NCI-H2171 treated with DMSO at 0.1 percent for 48 hours (cell line): ENCODE data around the gene SDK1.
A peak's percentile ranks its signal among the peaks of the same experiment; 100 is the strongest.

Experiments
- DNase-seq: peaks from one replicate; lab custom pipeline; 2025; lab: John Stamatoyannopoulos, UW

The SDK1 gene

DNA sequence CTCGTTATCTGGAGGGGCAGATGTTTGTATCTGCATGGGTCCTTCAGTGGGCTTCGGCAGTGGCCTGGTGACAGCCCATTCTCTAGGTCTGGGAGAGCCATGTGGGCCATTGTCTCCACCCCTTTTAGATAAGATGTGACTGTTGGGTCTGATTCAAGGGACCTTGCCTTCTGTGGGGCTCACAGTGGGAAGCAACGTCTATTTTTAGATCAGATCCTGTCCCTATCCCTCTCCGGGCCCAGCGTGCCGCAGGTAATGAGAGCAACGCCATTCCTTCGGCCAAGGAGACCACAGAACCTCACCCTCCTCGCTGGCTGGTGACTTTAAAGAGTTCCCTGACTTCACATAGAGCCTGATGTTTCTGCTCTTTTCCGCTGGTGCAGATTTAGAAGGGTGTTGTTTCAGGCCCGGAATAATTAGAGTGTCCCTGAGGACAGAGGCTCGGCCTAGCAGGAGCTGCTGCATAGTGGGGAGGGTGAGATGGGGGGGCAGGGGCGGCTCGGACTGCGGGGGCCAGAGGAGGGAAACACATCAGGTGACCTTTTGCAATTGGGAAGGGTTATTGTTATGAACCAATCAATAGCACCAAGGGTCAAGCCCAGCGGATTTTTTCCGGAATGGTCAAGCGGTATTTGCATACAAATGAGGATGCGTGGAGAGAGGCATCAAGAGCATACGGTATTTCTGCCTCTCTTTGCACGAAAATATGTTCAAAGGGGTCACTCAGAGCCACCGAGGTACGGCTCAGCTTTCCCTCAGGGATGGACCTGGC is 878.0 kb downstream of the SDK1 start:
- DNase-seq = no peak

DNA sequence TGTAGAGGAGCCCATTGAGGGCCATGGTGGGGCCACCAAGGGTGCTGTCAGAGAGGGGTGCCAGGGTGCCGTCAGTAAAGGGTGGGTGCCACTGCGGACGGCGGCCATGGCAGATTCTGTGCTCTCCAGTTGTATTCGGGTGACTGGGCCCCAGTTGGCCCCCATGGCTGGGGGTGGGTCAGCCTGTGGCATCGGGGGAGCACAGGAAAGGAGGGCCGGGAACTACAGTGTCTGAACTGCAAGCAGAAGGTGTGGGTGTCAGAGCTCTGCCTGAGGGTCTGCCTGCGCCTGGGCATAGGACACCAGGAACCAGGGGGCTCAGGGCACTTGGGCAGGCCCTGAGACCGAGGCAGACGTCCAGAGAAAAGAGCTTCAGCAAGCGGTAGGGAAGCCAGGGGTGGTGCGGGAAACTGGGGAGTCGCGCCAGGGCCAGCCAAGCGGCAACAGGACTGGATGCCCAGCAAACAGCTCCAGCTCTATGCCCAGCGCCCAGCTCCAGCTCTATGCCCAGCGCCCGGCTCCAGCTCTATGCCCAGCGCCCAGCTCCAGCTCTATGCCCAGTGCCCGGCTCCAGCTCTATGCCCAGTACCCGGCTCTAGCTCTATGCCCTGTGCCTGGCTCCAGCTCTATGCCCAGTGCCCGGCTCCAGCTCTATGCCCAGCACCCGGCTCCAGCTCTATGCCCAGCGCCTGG is 878.8 kb downstream of the SDK1 start:
- no peak for DNase-seq

DNA sequence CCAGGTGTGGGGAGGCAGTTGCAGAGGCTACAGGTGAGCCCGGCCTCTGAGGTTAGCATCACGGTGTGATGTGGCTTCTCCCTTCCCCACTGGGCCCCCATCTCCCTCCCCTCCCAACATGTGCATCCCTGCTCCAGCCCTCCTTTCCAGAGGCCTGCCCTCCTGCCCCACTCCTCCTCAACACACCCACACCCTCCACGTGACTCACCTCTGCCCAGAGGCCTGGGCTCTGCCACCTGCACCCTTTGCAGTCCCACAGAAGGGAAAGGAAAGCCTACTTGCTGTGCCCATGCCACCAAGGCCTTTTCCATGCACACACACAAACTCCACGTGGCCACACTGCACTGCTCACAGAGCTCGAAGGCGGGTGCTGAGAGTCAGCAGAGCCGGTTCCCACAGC is 880.4 kb downstream of the SDK1 start:
- no peak for DNase-seq

DNA sequence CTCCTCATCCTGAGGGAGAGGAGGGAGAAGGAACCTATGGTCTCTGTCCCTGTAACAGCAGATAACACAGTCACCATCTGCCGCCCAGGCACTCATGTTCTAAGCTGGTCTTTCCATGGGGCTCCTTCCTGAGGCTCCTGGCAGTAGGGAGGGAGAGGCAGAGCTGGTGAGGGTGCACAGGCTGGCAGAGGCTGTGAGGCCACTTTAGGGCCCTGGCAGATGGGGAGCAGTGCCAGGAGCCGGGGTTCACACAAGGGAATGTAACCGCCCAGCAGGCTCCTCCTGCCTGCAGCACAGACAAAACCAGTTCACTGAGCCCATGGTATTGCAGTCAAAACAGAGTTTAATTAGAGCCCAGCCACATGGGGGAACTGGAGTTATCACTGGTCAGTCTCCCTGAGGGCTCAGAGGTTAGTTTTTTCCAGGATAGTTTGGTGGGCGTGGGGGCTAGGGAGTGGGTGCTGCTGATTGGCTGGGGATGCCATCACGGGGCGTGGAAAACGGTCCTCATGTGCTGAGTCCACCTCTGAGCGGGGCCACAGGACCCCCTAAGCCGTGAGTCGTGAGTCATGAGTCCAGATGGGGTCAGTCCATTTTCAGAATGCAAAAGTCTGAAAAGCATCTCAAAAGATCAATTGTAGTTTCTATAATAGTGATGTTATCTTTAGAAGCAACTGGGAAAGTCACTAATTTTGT is 881.7 kb downstream of the SDK1 start:
- DNase-seq = peak; percentile 45

DNA sequence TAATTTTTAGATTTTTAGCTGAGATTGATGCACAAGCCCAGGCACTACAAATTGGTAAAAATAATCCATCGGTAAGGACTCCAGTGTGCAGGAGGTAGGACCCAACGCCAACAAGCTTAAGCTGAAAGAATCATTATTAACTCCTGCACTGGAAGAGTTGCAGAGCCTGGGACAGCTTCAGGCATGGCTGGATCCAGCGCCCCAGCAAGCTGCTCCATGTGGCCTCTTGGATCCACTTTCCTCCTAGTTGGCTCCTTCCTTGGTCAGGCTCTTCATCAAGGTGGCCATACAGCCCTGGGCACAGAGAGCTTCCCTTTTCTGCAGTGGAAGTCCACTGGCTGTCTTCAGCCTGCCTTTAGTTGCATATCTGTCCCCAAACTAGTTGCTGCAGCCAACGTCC is 883.6 kb downstream of the SDK1 start:
- no peak for DNase-seq

- no peak for DNase-seq
These were observed 884.1 kb downstream of the SDK1 start for GRCh38 chr7:4185136-4185535.

DNA sequence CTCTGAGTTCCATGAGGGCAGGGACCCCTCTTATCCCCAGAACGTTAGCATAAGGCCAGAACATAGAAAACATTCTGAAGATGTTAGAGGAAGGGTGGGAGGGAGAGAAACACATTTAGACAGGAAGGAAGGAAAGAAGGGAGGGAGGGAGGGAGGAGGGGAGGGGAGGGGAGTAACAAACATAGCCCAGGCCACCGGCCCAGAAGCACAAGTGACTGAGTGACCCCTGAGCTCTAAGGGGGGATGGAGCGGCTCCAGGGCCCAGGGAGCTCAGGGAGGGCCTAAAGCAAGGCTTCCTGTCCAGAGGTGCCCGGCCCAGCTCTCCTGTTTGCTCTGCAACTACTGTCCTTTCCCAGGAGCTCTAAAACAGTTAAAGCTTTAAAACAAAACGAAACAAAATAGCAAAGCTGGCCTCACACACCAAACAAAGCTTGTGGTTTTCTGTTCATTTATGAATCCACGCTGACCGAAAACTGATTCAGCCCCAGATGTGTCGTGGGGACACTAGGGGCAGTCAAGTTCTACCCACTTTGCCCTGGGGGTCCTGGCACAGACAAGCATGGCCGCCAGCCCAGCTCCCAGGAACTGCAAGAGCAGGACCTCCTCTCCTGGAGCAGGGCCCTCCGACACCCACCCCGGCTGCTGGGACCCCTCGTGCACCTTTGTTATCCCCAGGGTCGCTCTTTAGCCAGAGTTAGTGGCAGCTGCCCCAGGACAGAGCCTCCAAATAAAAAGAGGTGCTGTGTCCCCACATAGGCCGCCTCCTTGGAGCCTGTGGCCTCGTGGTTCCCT is 884.9 kb downstream of the SDK1 start:
- DNase-seq = no peak

DNA sequence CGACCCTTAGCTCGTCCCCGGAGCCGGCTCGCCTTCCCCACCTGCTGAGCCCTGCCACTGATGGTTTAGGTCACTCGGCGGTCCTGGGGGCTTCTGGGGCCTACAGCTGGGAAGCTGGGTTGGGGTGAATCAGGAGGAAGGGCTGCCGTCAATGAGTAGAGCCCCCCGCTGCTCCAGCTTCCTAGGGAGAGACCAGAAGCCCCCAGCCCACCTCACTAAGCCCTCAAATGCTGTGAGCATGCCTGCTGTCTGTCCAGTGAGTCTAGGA is 885.4 kb downstream of the SDK1 start:
- DNase-seq = no peak

DNA sequence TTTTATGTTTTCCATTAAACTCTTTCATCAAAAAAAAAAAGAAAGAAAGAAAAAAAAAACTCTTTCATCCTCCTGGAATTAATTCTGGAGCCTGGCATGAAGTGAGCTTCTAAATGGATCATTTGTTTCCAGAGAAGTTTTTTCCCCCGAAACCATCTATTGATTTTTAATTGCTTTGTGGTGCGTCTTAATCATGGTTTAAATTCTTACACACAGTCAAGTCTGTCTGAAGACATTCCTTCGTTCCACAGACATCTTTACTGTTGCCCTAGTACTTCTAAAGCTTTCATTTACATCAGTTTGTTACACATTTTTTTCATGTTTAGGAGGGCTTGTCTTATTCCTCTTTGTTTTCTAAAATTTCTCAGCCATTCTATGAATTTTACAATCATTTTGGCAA is 887.6 kb downstream of the SDK1 start:
- DNase-seq = no peak

DNA sequence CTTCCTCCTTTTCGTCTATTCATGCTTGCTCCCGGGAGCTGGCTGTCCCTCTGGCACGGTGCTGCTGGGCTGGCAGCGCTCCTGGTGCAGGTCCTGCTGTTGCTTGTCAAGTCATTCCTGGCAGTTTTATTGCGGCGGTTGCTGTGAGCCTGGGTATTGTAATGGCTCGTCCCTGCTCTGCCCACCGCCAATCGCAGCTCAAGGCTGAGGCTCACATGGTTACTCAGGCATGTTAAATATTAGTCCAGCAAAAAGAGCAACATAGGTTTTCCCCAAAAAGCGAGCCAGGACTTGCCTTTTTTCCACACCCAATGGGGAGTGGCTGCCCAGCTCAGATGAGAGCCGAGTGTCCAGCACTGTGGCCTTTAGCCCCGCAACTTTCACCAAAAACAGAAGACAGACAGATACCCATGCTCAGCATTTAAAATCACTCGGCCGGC is 888.1 kb downstream of the SDK1 start:
- DNase-seq = peak; percentile 65

DNA sequence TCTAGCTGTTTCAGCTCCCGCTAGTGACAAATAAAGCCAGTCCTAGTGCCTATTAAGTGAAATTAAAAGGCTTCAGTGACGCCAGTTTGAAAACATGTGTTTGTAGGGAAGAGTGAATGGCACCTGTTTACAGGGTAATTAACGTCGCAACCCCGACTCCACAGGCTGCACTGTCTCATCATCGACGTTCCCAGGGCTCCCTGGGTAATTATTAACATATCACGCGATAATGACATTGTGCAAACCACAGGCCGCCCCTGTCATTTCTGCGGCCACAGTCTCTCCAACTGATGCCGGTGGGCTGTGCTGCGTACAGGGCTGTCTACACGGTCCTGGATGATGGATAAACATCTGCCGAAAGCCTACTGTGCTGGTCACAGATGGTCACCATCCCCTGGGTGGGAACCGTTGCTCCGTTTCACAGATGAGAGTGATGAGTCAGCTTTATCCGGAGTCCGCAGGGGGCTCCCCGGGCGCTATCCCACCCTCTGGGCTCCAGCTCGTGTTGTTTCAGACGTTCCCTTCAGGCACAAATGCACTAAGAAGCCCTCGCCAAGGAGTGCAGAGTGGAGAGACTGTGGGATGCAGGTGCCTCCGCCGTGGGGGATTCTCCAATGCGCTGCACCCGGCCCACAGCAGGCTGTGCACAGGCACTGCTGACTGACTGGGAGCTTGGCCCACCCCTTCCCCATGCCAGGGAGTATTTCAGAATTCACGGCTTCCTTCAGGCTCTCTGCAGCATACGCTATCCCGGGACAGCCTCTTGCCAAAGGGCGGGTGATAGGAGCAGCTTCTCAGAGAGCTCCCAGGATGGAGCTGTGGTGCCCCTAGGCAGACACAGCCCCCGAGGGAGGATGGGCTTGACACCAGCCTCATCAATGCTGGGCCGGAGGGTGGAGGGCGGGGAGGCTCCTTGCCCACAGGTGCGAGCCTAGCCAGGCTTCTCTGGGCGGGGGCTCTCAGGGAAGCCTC is 889.2 kb downstream of the SDK1 start:
- peak; percentile 60 for DNase-seq

GRCh38 chr7:4191046-4191445 is 890.0 kb downstream of the SDK1 start:
- DNase-seq = no peak

GRCh38 chr7:4191525-4191924 is 890.5 kb downstream of the SDK1 start:
- no peak for DNase-seq

GRCh38 chr7:4195660-4196059 is 894.6 kb downstream of the SDK1 start:
- DNase-seq = no peak

GRCh38 chr7:4196121-4196819 is 895.2 kb downstream of the SDK1 start:
- DNase-seq = no peak

DNA sequence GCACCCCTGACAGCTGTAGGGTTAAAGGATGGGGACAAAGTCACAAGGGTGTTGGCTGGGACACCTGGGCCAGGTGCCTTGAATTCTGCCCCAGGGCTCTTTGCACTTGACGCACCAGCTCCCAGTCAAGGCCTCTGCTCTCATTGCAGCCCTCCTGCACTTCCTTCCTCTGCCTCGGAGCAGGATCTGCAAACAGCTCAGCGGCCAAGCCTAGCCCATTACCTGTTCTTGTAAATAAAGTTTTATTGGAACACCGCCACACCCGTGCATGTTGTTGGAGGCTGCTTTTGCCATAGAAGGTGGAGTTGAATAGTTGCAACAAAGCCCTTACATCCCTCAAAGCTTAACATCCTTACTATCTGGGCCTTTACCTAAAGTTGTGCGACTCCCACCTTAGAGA is 897.2 kb downstream of the SDK1 start:
- DNase-seq = no peak

DNA sequence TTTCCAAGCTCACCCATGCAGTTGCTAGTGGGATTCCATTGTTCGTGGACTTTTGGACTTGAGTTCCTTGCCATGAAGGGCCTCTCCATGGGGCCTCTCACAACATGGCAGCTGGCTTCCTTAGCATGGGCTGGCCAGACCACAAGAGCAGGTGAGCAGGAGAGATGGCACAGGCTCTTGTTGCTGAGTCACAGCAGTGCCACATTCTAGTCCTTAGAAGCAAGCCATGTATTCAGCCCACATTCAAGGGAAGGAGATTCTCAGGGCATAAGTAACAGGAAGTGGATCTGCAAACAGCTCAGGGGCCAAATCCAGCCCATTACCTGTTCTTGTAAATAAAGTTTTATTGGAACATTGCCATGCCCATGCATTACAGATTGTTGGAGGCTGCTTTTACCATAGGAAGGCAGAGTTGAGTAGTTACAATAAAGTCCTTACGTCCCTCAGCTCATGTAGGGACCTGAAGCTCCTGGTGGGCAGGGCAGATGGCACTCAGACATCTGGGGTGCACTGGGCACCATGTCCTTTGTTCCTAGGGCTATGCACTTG is 899.6 kb downstream of the SDK1 start:
- no peak for DNase-seq

- no peak for DNase-seq
These were observed 900.5 kb downstream of the SDK1 start for GRCh38 chr7:4201566-4201965.

DNA sequence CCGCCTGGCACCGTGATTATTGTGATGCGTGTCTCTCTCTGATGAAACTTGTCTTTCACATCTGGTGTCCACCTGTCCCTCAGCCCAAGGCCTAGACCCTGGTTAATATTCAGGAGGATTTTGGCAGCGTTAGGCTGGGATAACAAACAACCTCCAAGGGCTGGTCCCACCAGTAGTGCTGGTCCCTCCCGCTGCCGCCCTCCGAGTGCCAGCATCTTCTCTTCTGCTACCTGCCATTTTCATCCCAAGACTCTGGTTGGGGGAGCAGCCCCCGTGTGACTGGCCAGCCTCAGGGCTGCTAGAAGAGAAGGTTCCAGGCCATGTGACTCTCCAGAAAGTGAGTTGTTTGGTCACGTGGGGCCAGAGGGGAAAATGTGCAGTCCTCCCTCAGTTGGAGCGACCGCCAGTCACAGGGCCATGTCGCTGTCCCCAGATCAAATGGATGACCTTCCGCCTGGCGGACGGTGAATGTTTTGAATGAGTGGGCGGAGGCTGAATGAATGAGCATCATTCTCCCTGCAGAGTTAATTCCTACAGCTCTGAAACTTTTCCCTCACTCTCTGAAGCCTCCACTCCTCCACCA is 901.2 kb downstream of the SDK1 start:
- DNase-seq = no peak

GRCh38 chr7:4202954-4203353 is 901.9 kb downstream of the SDK1 start:
- DNase-seq = no peak
